Muscle of back (tissue), 11 donors: ENCODE measurements around the gene ADGRG3. TPM values are rescaled to one million over a fixed set of nuclear protein-coding genes. Genes with fewer than 3 reads are reported as not detected.
A peak's percentile ranks its signal among the peaks of the same experiment; 100 is the strongest.

Experiments
- DNase-seq, 3 donors: peaks; one replicate each; pipeline versions ENCODE4 v3.0.0 to v3.0.0-alpha.2; 2013
- polyA plus RNA-seq, 10 donors: library from polyadenylated mRNA; unstranded; fragments of 120-200 nt; gene quantifications; one replicate each; pipeline ENCODE4 v1.2.1, GENCODE V29; 2013; ENCODE audit not compliant: insufficient read length in 10 of 10

ADGRG3 gene
- polyA plus RNA-seq, 10 donors = 0.08 to 0.56 (median 0.19) TPM

DNA sequence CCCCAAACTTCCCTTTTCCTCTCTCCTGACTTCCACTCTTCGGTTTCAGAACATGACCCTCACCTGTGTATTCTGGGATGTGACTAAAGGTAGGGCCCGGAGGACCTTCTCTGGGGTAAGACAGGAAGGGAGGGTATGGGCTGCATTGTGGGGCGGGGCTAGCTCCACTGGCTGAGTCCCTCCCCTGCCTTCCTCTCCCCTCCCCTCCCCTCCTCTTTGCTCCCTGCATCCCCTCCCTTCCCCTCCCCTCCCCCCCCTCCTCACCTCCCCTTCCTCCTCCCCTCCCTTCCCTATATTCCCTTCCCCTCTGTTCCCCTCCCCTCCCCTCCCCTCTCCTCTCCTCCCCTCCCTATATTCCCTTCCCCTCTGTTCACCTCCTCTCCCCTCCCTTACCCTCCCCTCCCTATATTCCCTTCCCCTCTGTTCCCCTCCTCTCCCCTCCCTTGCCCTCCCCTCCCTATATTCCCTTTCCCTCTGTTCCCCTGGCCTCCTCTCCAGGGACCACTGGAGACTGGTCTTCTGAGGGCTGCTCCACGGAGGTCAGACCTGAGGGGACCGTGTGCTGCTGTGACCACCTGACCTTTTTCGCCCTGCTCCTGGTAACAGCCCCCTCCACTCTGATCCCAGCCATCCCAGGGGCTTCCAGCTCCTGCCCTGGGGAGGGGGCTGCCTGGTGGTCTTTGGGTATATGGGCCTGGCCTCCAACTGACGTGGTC is 11.8 kb downstream of the ADGRG3 start:
- no peak for DNase-seq

DNA sequence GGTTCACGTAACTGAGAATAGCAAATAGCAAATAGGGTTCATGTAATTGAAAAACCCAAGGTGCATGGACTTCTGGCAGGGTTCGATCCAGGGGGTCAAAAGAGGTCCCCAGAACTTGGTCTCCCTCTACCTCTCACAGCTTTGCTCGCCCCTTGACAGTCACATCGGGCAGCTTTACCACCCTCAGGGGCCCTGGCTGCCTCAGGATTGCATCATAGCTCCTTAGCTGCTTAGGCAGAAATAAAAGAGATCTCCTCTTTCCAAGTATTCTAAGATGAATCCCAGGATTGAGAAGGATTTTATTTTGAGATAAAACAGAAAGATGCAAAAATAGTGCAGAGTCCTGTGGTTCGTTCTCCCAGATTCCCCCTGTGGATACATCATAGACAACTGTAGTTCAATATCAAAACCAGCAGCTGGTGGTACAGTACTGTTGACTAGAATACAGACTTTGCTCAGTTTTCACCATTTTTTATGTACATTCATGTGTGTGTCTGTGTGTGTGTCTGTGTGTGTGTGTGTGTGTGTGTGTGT is 12.8 kb downstream of the ADGRG3 start:
- DNase-seq = no peak

DNA sequence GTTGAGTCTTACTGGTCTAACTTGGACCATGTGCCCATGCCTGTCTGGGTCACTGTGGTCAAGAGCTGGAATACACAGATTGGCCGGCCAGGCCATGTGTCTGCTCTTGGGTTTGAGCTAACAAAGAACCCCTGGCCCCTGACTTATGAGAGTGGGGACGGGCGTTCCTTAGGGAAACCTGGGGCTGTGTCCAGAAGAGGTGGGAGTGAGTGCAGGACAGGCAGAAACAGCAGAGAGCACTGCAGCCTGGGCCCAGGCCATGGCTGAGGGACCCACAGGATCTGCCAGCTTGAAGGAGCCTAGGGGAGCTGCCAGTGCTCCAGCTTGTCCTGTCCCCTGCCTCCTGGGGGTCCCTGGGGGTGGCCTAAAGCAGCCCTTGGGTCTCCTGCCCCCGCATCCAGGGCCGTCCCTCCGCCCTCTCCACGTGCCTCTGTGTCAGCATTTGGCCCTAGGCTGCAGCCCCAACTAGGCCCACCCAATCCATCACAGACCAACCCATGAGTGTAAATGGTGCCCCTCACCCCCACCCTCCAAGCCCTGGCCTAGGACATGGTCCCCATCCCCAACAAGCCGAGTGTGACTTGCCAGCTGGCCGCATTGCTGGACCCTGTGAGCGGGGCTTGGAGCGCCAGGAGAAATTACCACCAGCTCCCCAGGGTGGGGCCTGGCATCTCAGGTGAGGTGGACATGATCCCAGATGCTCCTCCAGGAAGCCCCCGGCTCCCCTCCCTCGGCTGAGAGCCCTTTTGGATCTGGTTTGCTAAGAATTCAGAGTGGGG is 14.0 kb downstream of the ADGRG3 start:
- DNase-seq = no peak

DNA sequence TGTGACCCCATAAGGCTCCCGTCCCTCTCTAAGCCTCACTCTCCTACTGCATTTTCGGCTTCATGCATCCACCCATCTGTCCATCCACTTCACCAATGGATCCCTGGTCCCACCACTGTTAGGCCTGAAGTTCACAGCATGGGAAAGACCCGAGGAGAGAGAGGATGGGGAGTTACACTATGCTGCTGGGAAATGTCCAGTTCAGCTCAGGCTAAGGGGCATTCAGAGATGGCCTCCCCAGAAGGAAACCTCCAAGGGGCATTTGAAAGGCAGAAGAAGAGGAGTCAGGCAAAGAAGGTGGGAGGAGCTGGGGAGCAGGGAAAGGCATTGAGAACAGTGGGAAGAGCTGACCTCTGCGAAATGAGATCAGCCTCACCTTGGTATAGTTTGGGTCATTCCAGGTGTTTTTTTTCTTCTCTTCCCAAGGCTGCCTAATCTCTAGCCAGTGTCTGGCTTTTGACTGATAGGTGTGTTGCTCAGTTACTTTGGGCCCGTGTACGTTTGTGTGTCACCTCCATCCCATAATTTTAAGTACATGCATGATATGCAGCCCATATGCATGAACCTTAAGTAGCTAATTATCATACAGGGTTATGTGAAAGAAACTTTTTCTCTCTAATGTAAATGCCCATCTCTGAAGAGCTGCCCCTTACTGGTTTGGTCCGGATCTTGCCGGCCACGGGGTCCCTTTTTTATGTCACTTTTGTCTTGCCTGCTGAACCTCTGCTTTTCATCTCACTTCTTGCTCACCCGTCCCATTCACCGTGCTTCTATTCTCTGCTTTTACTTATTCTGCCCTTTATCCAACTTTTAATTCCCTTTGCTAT is 14.9 kb downstream of the ADGRG3 start:
- DNase-seq = no peak

DNA sequence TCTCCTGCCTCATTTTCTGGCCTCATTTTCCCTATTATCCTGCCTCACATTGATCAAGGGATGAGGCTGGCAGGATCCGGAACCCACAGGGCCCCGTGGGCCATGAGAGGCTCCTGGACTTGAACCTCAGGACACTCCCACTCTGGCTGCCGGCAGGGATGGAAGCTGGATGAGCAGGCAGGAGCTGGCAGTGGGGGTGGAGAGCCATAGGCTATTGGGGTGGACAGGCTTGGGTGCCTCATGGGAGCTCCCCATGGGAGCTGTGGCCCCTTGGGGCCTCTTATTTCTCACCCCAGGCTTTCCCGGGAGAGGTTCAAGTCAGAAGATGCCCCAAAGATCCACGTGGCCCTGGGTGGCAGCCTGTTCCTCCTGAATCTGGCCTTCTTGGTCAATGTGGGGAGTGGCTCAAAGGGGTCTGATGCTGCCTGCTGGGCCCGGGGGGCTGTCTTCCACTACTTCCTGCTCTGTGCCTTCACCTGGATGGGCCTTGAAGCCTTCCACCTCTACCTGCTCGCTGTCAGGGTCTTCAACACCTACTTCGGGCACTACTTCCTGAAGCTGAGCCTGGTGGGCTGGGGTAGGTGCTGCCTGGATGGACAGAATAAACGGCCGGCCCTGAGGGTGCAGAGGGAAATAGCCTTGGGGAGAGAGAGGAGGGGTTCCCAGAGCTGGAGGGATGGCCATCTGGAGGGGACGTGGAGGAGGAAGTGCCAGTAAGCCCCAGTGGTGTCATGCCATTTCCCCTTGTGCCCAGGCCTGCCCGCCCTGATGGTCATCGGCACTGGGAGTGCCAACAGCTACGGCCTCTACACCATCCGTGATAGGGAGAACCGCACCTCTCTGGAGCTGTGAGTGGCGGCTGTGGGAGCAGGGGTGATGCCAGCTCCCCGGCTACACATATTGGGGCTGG is 15.8 kb downstream of the ADGRG3 start:
- no peak for DNase-seq

DNA sequence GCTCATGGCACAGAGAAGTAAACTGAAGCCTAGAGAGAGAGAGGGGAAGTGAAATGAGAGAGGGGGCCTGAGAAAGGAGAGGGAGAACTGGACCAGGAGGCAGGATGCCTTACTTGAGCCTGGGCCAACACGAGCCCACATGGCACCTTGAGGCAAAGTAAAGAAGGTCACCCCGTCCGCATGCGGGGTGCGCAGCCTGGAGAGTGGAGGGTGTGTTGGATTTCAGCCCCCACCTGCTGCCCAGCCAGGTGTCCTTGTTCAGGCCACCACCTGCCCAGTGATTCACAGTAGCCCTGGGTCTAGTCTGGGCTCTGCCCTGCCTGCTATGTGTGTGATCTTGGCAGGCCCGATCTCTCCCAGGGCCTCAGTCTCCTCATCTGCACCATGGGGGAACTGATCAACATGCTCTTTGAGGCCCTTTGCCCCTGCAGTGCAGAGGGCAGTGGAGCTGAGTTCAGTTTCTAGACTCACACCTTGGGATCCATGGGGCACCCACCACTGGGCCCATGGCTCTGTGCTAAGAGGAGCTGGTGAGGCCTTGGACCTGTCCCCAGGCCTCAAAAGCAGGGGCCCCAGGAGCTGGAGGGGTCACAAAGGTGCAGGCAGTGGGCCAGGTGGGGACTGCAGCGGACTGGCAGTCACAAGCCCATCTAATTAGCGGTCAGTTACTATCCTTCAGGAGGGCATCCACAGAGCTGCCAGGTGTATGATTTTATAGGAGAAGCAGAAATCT is 16.7 kb downstream of the ADGRG3 start:
- DNase-seq = no peak

DNA sequence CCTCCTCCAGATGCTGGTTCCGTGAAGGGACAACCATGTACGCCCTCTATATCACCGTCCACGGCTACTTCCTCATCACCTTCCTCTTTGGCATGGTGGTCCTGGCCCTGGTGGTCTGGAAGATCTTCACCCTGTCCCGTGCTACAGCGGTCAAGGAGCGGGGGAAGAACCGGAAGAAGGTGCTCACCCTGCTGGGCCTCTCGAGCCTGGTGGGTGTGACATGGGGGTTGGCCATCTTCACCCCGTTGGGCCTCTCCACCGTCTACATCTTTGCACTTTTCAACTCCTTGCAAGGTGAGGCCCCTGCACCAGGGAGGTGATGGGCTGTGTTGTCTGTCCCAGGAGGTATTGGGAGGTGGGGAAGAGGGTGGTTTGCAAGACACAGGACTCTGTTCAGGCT is 17.5 kb downstream of the ADGRG3 start:
- no peak for DNase-seq

DNA sequence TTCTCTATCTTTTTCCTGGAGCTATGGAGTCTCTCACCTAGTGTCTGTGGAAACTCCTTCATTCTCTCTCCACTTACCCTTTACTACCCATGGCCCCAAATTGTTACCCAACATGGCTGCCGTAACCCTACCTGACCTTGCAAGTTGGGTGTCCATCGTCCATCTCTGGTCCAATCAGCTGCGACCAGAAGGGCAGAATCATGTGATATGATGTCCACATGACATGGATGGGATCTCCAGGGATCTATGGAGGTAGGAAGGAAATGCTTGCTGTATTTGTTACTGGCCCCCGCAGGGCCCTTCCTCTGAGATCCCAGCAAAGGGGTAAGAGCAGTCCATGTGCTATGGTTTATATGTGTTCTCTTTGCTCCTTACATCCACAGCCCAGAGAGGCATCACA is 18.5 kb downstream of the ADGRG3 start:
- no peak for DNase-seq

DNA sequence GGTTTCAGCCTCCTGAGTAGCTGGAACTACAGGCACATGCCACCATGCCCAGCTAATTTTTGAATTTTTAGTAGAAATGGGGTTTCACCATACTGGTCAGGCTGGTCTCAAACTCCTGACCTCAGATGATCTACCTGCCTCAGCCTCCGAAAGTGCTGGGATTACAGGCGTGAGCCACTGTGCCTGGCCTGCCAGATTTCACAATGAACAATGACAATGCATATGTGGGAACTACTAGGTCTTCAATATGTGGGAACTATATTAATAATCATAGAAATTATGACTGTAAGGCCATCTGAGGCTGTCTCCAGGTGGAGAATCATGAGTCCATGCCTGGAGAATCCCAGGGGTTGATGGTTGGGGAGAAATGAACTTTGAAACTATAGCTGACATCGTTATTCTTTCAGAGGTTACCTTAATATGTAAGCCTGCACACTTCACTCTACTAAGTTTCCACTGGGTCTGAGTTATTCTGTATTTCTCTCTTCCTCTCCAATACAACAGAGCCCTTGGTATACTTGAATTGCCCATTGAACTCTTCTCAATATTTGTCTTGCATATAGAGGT is 19.3 kb downstream of the ADGRG3 start:
- DNase-seq = no peak

DNA sequence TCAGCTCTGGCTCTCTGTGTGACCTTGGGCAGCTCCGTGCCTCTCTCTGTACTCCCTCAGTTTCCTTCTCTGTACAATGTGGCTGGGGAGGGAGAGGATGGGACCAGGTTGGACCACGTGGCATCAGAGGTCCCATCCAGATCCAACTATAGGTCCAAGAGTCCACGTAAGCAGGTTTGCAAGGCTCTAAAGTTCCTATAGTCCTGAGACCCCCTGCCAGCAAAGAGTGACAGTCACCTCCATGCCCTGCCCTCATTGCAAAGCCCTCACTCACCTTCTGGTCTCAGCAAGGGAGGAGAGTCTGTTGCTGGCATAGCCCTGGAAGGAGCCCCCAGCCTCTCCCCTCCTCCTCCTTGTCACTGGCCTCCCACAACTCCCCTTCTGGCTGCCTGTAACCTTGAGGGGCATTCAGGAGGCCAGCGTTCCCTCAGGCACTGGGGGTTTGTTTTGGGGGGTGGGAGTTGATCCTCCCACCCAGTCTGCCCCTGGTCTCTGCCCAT is 20.4 kb downstream of the ADGRG3 start:
- DNase-seq = no peak

DNA sequence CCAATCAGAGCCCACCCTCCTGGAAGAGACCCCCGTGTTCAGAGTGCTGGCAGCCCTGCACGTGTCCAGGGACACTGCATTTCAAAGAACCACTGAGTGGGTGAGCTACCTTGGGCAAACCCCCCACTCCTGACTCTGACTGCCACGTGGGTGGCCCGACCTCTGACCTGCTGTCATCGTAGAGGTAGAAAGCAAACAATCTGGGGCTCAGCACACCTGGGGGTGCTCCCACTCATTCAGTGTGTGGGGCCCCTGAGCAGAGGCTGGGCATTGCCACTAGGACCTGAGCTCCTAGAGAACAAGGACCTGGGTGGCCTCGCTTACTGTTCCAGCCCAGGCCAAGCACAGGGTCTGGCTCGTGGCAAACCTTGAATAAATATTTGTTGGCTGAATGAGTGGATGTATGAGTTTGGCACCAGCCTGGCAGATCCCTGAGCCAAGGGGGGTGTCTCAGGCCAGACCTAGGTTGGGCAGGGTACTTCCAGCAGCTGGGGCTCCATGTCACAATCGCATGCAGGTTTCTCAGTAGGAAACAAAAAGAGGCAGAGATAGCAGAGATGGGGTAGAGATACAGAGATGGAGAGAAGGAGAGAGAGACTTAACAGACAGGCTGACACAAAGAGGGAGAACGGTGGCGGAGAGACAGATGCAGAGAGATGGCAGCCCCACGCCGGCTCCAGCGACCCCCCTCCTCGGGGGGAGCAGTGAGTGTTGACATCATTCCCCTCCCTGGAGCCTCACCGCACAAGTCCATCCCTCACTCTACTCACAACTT is 21.1 kb downstream of the ADGRG3 start:
- no peak for DNase-seq

DNA sequence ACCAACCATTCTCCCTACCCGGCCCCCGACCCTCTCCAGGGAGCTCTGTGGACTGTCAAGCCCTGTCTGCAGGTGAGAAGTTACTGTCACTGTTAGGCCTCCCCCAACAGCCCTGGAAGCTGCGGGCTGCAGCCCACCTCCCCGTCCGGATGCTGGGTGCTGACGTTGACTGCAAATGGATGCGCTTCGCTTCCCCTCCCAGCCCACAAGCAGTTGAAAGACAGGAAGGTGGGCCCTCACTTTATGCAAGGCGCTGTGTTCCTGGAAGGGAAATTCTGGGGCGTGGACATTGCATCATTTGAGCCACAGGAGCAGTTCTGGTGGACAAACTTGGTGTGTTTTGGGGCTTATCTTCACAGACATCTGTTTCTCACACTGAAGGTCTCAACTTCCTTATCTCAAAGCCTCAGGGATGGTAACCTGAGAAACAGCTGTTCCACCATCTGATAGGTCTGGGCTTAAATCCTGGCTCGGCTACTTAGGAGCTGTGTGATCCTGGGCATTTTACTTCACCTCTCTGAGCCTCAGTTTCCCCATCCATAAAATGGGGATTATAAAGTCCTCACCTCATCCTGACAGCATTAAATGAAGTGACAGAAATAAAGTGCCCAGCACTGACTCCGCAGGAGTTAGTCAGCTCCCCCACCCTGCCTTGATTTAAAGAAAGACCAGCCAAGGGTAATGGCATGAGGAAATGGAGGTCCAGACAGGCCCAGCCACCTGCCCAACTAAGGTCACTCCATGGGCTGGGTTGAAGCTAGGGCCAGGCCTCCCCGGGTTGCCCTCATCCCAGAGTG is 21.9 kb downstream of the ADGRG3 start:
- DNase-seq = peak in 2 of 3 donors; percentile 14 to 47

DNA sequence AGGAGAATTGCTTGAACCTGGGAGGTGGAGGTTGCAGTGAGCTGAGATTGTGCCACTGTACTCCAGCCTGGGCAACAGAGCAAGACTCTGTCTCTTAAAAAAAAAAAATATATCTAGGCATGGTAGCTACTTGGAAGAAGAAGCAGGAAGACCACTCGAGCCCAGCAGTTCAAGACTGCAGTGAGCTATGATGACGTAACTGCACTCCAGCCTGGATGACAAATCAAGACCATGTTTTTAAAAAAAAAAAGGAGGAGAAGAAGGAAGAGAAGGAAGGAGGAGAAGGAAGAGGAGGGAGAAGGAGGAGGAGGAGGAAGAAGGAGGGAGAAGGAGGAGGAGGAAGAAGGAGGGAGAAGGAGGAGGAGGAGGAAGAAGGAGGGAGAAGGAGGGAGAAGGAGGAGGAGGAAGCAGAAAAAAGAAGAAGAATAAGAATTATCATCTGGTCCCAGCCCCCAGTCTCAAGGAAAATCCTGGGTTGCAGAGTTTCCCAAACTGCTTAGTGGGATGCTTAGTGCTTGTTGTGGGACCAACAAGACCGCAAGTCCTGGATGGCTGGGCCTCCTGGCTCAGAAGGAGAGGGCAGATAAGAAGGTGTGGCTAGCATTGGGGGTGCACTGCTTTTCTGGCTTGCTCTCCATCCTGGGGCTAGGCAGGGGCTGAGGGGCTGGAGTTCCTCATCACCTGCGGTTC is 22.8 kb downstream of the ADGRG3 start:
- DNase-seq = no peak

DNA sequence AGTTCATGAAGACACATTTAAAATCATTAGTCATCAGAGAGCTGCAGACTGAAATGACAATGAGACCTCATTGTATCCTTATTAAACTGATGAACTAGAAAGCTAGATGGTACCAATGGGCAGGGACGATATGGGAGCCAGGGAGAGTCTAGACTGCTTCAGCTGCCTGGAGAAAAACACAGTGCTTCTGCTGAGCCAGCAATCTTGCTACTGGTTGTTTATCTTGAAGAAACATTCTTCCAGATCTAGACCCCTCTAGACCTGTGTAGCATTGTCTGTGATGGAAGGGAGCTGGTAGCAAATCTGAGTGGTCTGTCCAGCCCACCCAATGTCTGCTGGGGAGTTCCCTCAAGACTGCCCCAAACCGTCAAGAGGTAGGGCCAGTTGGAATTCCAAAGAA is 24.5 kb downstream of the ADGRG3 start:
- no peak for DNase-seq

DNA sequence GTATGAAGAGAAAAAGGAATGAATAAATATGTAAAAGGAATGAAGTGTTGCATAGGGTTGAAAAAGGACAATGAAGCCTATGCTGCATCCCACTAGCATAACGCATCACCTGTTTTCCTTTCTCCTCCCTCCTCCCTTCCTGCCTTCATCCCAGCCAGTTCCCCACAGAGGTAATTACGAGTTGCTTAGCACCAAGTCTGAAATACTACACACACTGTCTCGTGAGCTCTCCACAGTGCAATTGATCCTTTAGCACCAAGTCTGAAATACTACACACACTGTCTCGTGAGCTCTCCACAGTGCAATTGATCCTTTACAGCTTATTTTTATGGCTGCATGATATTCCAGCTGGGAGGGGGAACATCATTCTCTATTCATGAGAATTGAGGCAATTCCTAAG is 25.4 kb downstream of the ADGRG3 start:
- DNase-seq = no peak

DNA sequence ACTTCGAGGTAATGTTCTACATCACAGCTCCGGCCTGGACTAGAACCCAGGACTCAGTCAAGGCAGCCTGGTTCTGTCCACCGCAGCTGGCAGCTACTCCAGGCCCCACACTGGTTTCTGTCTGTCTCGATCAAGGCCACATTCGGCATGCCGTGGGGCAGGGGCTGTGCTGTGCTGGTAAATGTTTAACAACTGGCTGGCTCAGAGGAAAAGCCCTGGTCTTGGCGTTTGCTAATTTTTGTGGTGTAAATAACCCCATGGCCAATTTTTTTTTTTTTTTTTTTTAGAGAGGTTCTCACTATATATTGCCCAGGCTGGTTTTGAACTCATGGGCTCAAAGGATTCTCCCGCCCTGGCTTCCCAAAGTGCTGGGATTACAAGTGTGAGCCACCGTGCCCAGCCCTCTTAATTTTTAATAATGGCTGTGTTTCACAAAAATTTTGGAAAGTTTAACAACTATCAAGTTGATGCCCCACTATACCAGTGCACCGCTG is 26.2 kb downstream of the ADGRG3 start:
- no peak for DNase-seq
